ENCODE data around the gene GPD2. TPM values are rescaled to one million over a fixed set of nuclear protein-coding genes. Genes with fewer than 3 reads are reported as not detected.

The GPD2 gene
- total RNA-seq, 2 donors from 2014 or later: 14.9 to 29.1 TPM

GRCh38 chr2:156538083-156538504 is 101.9 kb downstream of the GPD2 start:
- no peak for TF ChIP-seq CTCF (IDR thresholded peaks at IDR 0.05)
- DNase-seq (ENCODE audit: low spot score): no peak
- H3K36me3 ChIP-seq: no peaks in the 10 kb centered on the region
- H3K4me3 ChIP-seq: no peak overlapping the region
- no peaks in the 10 kb centered on the region for H3K9me3 ChIP-seq
- H3K4me1 ChIP-seq: no peaks in the 10 kb centered on the region
- H3K27ac ChIP-seq: no peak overlapping the region
- no peaks in the 10 kb centered on the region for H3K27me3 ChIP-seq

GRCh38 chr2:156539086-156539860 is 103.1 kb downstream of the GPD2 start:
- Histone ChIP-seq H3K4me3 (no peak overlapping the region), H3K27me3 (no peaks in the 10 kb centered on the region), H3K36me3 (no peaks in the 10 kb centered on the region), H3K4me1 (no peaks in the 10 kb centered on the region), H3K9me3 (no peaks in the 10 kb centered on the region), H3K27ac (no peak overlapping the region)
- DNase-seq (ENCODE audit: low spot score): no peak
- no peak for TF ChIP-seq CTCF (IDR thresholded peaks at IDR 0.05)

GRCh38 chr2:156540706-156541105 is 104.5 kb downstream of the GPD2 start:
- no peaks in the 10 kb centered on the region for H3K9me3 ChIP-seq
- no peak for TF ChIP-seq CTCF (IDR thresholded peaks at IDR 0.05)
- H3K27me3 ChIP-seq: no peaks in the 10 kb centered on the region
- no peaks in the 10 kb centered on the region for H3K4me1 ChIP-seq
- no peak overlapping the region for H3K27ac ChIP-seq
- no peaks in the 10 kb centered on the region for H3K36me3 ChIP-seq
- DNase-seq (ENCODE audit: low spot score): no peak
- H3K4me3 ChIP-seq: no peak overlapping the region

- no peaks in the 10 kb centered on the region for H3K4me1 ChIP-seq
- no peaks in the 10 kb centered on the region for H3K36me3 ChIP-seq
- DNase-seq (ENCODE audit: low spot score): no peak
- H3K27me3 ChIP-seq: no peaks in the 10 kb centered on the region
- no peaks in the 10 kb centered on the region for H3K9me3 ChIP-seq
- H3K27ac ChIP-seq: no peak overlapping the region
- TF ChIP-seq CTCF (IDR thresholded peaks at IDR 0.05): no peak
- H3K4me3 ChIP-seq: no peak overlapping the region
Measured at GRCh38 chr2:156541229-156541628, 105.0 kb downstream of the GPD2 start.

- Histone ChIP-seq H3K9me3 (no peaks in the 10 kb centered on the region), H3K27ac (no peak overlapping the region), H3K4me1 (no peaks in the 10 kb centered on the region), H3K36me3 (no peaks in the 10 kb centered on the region), H3K27me3 (no peaks in the 10 kb centered on the region), H3K4me3 (no peak overlapping the region)
- DNase-seq (ENCODE audit: low spot score): no peak
- TF ChIP-seq CTCF (IDR thresholded peaks at IDR 0.05): no peak
Measured at GRCh38 chr2:156541706-156542105, 105.5 kb downstream of the GPD2 start.

GRCh38 chr2:156548413-156548812 is 112.2 kb downstream of the GPD2 start:
- no peak for DNase-seq (ENCODE audit: low spot score)
- H3K27ac ChIP-seq: no peak overlapping the region
- no peaks in the 10 kb centered on the region for H3K9me3 ChIP-seq
- H3K27me3 ChIP-seq: no peaks in the 10 kb centered on the region
- H3K4me3 ChIP-seq: no peak overlapping the region
- TF ChIP-seq CTCF (IDR thresholded peaks at IDR 0.05): no peak
- H3K36me3 ChIP-seq: no peaks in the 10 kb centered on the region
- H3K4me1 ChIP-seq: no peaks in the 10 kb centered on the region
